RWPE1 (cell line): ENCODE measurements around the gene MANSC4.

Experiments
- CTCF ChIA-PET: fragments of 350-600 bp; sonication (Branson Sonifier 250); formaldehyde crosslinking; extraction: SDS; loops from one replicate; lab custom pipeline; 2021; lab: Yijun Ruan, JAX
- POLR2A ChIA-PET: fragments of 400-600 bp; formaldehyde crosslinking; extraction: SDS; loops from one replicate; lab custom pipeline; 2020; ENCODE audit warnings: antibody characterized with exemption; ENCODE audit not compliant: low non-redundant PET; lab: Yijun Ruan, JAX
- DNase-seq: peaks from one replicate; pipeline ENCODE4 v3.0.0; 2012; ENCODE audit warnings: low spot score
- H3K27ac ChIP-seq: fragments of 450-650 bp; 2 replicates; pipeline ENCODE4 v1.5.1; 2017
- CTCF ChIP-seq: fragments of 450-650 bp; conservative IDR thresholded peaks from 2 replicates; pipeline ENCODE4 v1.5.1; 2017; ENCODE audit warnings: low read depth, mild to moderate bottlenecking

MANSC4 gene

GRCh38 chr12:27771481-27772327 is 8.3 kb downstream of the MANSC4 start:
- DNase-seq = no peak
- ChIA-PET POLR2A (no interaction called here), CTCF (interaction anchor here (0.6 kb wide), 1 partner anchor 1009 kb away, joined by 3 read pairs; no protein-coding TSS in a partner anchor)
- no peak for TF ChIP-seq CTCF
- no peak overlapping the region for H3K27ac ChIP-seq

GRCh38 chr12:27769142-27769673 is 10.8 kb downstream of the MANSC4 start:
- POLR2A ChIA-PET = no interaction called here
- no peak for TF ChIP-seq CTCF
- H3K27ac ChIP-seq = no peak overlapping the region
- CTCF ChIA-PET = interaction anchor here (0.6 kb wide), 1 partner anchor 915 kb away, joined by 3 read pairs; no protein-coding TSS in a partner anchor
- DNase-seq = no peak

- H3K27ac ChIP-seq = no peak overlapping the region
- CTCF ChIA-PET = interaction anchor here (1.0 kb wide), 1 partner anchor 34 kb away, joined by 3 read pairs; no protein-coding TSS in a partner anchor
- POLR2A ChIA-PET = no interaction called here
- no peak for DNase-seq
- no peak for TF ChIP-seq CTCF
These were observed 13.4 kb downstream of the MANSC4 start for GRCh38 chr12:27766587-27766986.

GRCh38 chr12:27762757-27763156 is 17.3 kb downstream of the MANSC4 start:
- H3K27ac ChIP-seq = no peak overlapping the region
- TF ChIP-seq CTCF = no peak
- ChIA-PET CTCF (no interaction called here), POLR2A (no interaction called here)
- no peak for DNase-seq

GRCh38 chr12:27756670-27757195 is 23.3 kb downstream of the MANSC4 start:
- ChIA-PET POLR2A (no interaction called here), CTCF (interaction anchor here (0.6 to 0.8 kb wide), 2 partner anchors 184 to 1428 kb away, joined by 3 to 4 read pairs; no protein-coding TSS in a partner anchor)
- no peak overlapping the region for H3K27ac ChIP-seq
- TF ChIP-seq CTCF = no peak
- no peak for DNase-seq

- no peak for TF ChIP-seq CTCF
- DNase-seq = no peak
- CTCF ChIA-PET = no interaction called here
- no peak overlapping the region for H3K27ac ChIP-seq
- POLR2A ChIA-PET = no interaction called here
These were observed 25.2 kb downstream of the MANSC4 start for GRCh38 chr12:27754795-27755194.
